GM18508 (cell line): ENCODE measurements around the gene CPNE6.

Source experiments
- ATAC-seq: cut with Tn5 transposase; IDR thresholded peaks from one replicate; pipeline ENCODE4 v1.9.1; 2021; ENCODE audit warnings: moderate number of reproducible peaks; ENCODE audit not compliant: insufficient read depth, unreplicated experiment

Gene CPNE6

GRCh38 chr14:24081739-24082211 is 10.4 kb downstream of the CPNE6 start:
- no peak for ATAC-seq

DNA sequence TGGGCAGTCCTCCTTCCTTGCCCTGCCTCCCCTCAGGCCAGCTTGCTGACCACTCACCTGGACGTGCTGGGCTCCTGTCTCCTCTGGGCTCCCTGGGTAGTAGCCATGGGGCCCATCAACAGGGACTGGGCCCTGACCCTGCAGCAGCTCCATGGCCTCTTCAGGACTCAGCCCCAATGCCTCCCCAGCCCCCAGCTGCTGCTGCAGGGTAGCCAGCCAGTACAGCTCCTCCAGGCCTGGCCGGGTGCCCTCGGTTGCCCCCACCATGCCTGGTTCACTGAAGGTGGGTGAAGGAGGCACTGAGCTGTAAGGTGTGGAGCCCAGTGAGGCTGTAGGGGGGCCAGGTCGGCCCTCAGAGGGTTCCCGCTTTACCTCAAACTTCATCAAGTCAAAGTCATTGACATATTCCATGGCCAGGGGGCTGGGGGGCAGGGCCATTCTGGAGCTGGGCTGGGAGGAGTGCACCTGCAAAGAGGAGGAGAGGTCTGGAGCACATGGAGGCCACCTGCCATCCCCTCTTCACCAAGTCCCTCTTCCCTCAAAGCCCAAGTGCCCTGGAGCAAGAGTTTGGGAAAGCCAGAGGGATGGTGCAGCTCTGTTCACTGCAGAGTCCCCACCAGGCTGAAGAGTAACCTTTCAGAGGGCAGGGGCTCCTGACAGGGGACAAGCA is 11.2 kb downstream of the CPNE6 start:
- ATAC-seq: no peak

DNA sequence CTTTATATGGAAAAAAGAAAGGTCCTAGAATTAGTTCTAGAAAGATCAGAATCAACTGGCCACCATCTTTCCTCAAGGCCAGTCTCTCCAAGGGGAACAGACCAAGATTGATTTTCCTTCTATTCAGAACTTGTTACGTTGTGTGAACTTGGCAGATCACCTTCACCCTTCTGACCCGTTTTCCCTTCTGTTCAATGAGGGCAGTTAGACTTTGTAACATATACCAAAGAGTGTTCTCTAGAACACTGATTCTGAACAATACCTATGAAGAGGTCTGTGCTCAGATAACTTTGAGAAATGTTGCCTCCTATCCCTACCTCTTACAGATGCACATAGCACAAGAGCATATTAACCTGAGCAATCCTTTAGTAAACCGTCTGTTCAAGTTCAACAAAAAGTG is 12.1 kb downstream of the CPNE6 start:
- no peak for ATAC-seq

- no peak for ATAC-seq
Measured at GRCh38 chr14:24084440-24084839, 13.1 kb downstream of the CPNE6 start.

- no peak for ATAC-seq
Measured at GRCh38 chr14:24085215-24085614, 13.9 kb downstream of the CPNE6 start.

DNA sequence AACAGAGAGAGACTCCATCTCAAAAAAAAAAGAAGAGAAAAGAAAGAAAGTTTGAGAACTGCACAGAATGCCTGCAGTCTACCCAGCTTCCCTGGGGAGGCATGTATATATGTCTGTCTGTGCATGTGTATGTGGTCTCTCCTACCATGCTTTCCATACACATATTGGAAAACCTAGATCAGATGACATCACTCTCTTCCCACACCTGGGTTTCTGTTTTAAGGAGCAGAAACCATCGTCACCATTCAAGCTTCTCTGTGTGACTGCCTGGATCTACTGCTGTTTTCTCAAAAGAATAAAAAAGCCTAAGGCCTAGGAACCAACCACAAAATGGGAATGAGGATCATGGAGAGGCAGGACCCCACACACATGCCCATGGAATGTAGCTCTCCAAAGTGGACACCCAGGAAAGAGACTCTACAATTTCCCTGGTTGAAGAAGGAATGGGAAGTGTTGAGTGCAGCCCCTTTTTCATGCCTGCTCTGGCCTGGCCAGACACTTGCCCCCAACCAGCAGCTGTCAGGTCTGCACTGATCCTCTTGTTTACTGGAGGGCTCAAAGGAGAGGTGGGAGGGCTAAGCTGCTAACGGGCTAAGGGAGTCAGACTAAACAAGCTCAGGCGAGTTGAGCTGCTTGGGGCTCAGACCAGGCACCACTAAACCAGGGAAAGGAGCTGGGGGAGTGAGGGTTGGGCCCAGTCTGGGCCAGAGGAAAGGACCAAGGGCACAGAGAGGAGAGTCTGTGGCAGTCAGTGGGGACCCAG is 15.0 kb downstream of the CPNE6 start:
- no peak for ATAC-seq

GRCh38 chr14:24087004-24087403 is 15.6 kb downstream of the CPNE6 start:
- ATAC-seq: no peak

DNA sequence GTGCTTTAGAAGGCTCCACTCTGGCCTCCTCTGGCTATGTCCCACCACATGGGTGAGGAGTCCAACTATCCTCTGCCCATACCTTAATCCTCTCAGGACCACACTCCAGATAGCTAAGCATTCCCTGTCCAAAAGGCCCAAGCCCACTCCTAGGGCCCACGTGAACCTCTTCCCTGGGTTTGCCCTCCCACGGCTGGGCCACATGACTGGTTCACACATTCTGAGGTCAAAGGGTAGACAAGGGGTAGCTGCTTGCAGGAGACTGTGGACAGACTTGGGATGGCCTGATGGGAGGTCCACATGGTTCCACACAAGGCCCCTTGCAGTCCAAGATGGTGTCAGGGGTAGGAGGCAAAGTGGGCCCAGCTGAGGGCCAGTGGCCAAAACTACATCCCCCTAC is 16.7 kb downstream of the CPNE6 start:
- no peak for ATAC-seq

- ATAC-seq: no peak
Measured at GRCh38 chr14:24089890-24090289, 18.5 kb downstream of the CPNE6 start.

DNA sequence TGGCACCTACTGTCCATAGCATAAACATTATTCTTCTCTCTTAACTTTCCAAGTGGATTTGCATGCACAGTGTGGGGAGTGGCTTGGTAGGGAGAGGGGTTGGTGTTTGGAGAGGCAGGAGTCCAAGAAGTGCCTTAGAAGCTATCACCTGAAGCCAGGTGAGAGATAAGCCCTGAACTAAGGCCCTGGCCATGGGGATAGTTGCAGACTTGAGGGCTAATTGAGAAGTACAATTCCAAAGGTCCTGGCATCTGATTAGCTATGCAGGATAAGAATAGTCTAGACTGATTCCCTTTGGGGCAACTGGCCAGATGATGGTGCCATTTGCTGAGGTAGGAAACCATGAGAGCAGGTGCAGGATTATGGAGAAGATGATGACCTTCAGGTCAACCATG is 20.7 kb downstream of the CPNE6 start:
- ATAC-seq: no peak

- no peak for ATAC-seq
Measured at GRCh38 chr14:24092505-24093206, 21.3 kb downstream of the CPNE6 start.

DNA sequence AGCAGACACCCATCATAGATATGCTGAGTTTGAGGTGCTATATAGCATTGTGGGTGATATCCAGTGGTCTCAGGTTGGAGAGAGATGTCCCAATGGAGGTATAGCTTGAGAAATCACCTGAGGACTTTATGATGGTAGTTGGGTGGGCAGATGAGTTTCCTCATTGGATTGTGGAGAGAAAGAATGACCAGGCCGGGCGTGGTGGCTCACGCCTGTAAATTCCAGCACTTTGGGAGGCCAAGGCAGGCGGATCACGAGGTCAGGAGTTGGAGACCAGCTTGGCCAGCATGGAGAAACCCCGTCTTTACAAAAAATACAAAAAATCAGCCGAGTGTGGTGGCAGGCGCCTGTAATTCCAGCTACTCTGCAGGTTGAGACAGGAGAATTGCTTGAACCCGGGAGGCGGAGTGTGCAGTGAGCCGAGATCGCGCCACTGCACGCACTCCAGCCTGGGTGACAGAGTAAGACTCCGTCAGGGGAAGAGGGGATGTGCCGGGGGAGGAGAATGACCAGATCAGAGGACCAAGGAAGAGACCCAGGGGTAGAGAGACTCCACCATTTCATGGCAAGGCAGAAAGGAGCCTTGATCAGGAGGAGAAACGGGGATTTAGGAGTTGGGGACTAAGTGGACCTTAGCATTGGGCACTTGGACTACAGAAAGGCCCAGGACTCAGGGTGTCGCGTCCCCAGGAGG is 22.0 kb downstream of the CPNE6 start:
- no peak for ATAC-seq

GRCh38 chr14:24093901-24094840 is 22.8 kb downstream of the CPNE6 start, which contains the start of gene PCK2:
Gene PCK2 (plus strand): TSS chr14:24094311. CDS start chr14:24094406, 95 bp downstream.
- ATAC-seq: no peak

DNA sequence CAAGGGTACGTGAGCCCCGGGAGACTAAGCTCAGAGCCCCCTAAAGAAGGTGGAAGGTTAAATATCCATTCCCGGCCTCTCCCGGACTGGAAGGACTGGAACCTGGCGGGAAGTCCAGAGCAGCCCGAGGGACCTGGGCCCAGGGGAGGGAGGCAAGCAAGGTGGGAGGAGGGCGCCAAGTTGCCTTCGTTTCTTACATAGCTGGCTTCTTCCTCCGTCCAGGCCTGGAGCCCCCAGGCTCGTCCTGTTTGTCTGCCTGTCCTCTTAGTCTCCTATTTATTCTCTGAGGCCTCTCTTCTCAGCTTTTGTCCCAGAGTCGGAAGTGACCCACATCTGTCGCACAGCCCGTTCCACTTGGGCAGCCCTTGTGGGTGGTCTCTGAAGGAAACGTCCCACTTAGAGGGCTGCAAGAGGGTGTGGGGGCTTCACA is 23.5 kb downstream of the CPNE6 start:
- no peak for ATAC-seq

DNA sequence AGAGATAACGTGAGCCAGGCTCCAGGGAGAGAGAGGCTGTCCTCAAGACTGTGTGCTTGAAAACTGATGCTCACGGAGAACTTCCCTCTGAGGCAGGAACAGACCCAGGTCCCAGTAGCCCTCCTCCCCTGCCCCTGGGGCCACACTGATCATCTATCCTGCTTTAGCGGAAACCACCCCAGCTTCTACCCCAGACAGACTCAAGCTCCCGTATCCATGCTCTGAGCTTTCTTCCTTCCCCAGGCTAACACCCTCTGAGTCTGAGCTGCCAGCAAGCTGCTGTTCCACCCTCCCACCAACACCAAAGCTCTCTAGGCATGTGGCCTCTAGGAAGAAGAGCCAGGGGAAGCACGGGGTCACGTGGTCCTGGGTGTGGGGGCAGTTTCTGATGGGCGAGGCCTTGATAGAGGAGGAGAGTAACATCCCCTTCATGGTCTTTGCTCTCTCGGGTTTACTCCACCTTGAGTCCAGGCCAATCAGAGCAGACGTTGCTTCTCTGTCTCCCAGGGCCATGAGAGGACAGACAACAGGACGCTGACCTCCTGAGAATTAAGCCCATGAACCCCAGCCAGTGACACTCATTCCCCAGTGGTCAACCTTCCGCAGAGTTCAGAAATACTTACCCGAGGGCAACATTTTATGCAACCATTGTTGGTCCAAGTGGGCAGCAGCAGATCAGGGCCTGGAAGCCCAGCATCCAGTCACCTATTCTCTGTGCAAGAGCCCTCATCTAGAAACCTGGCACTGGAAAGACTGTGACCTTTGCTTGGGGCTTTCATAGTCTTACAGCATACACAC is 24.1 kb downstream of the CPNE6 start:
- peak; percentile 61 for ATAC-seq

GRCh38 chr14:24096545-24097181 is 25.3 kb downstream of the CPNE6 start:
- no peak for ATAC-seq

DNA sequence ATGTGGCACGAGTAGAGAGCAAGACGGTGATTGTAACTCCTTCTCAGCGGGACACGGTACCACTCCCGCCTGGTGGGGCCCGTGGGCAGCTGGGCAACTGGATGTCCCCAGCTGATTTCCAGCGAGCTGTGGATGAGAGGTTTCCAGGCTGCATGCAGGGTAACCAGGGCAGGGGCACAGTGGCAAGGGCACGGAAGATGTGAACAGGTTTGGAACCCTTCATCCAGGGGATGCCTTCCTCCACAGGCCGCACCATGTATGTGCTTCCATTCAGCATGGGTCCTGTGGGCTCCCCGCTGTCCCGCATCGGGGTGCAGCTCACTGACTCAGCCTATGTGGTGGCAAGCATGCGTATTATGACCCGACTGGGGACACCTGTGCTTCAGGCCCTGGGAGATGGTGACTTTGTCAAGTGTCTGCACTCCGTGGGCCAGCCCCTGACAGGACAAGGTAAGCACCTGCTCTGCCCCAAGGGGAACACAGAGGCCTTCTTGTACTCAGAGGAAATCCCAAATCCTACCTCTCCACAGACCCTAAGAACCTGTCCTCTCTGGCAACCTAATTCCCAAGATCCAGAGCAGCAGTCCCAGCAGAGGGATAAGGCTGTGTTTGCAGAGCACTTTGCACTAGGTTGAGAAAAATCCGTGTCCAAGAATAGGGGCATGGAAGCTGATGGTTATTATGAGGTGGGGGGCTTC is 27.0 kb downstream of the CPNE6 start:
- no peak for ATAC-seq
